Mononuclear cell (primary cell): Measurements from ENCODE around the gene SLAMF1. TPM values are rescaled to one million over a fixed set of nuclear protein-coding genes. Genes with fewer than 3 reads are reported as not detected.
"Not testable (repeated sequence)": the region's sequence is repeated elsewhere in the genome, so short reads cannot be mapped to it uniquely, and the experiment has no call there.

Experiments
- H3K27me3 ChIP-seq: 2 replicates; pipeline ENCODE4 v1.6.0; 2011; ENCODE audit warnings: low read length, control low read depth; ENCODE audit not compliant: insufficient read depth
- H3K4me1 ChIP-seq: 2 replicates; pipeline ENCODE4 v1.5.1; 2011; ENCODE audit warnings: mild to moderate bottlenecking, low read length, control low read depth; ENCODE audit not compliant: insufficient read depth
- H3K4me3 ChIP-seq: 2 replicates; pipeline ENCODE4 v1.5.1; 2011; ENCODE audit warnings: mild to moderate bottlenecking, low read length, moderate library complexity
- H3K9me3 ChIP-seq: 2 replicates; pipeline ENCODE4 v1.5.1; 2011; ENCODE audit warnings: low read depth, mild to moderate bottlenecking, control low read depth, low read length
- total RNA-seq: library from RNA; depleted of rRNA; stranded (reverse); fragments of >200 nt; gene quantifications from one replicate; pipeline ENCODE4 v1.2.3, GENCODE V29; 2012

The SLAMF1 gene
- total RNA-seq, 1 donor = 30.0 TPM

DNA sequence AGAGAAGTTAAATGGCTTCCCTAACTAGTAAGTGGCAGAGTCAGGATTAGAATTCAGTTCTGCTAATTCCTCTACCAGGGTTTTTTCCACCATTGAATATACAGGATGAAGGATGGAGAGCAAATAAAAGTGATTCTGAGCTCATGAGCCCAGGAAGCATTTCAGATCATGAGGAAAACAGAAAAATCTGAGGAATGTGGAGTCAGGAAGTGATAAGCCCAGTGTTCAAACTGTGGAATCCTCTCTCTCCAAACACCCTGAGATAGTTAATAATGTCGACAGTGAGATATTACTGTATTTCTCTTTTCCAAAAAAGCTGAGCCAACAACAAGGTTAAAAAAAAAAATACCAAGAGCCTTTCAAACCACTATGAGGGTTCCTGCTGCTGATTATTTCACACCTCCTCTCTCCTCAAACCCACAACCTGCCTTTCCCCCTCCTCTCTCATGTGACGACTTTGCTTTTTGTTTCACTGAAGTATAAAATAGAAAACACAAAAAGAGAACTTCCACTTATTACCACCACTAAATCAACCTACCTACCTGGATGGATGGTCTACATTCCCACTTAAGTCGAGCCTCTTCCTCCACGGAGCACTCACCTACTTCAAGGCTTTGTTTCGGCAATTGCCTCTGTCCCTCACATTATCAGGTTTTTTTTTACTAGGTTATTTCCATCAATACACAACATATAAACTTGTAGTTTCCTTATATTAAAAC is 8.9 kb downstream of the SLAMF1 start:
- no peaks in the 10 kb centered on the region for H3K9me3 ChIP-seq
- H3K27me3 ChIP-seq = no peaks in the 10 kb centered on the region
- H3K4me1 ChIP-seq = peaks cover 75% of the 10 kb centered on the region
- no peak overlapping the region for H3K4me3 ChIP-seq

DNA sequence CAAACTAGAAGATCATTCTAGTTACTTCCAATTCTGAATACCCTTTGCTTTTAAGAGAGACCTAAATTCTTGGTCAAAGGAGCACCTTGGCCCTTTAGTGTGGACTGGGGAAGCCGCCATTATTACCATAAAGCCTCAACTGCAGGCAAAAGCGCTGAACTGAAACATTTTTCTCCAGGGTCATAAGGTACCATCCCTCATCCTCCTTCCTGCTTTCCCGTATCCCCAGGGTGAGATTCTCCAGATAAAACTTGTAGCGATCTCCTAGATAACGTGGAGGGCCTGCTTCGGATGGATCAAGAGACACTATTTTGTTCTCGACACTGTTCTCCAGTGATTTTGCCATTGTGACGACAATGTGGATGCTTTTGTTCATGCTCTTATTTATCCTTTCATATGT is 9.8 kb downstream of the SLAMF1 start:
- Histone ChIP-seq H3K27me3 (no peaks in the 10 kb centered on the region), H3K9me3 (no peaks in the 10 kb centered on the region), H3K4me3 (no peak overlapping the region), H3K4me1 (peaks cover 73% of the 10 kb centered on the region)

DNA sequence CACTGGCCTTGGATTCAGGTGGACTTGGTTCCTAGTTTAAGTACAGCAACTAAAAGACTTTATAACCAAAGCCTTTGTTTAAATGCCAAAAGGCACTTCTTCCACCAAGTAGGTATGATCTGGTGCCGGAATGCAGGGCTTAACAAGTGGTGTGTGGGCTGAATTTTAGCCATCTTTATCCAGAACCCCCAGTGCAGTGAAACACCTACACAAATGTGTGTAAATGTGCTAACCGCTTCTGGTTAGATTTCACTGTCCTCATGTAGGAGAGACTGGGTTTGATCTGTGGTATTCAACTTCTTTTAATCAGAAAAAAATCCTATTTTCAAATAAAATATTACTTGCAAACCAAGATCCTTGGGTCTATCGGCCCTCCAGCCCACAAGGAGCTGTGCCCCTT is 10.3 kb downstream of the SLAMF1 start:
- no peaks in the 10 kb centered on the region for H3K27me3 ChIP-seq
- peaks cover 73% of the 10 kb centered on the region for H3K4me1 ChIP-seq
- no peaks in the 10 kb centered on the region for H3K9me3 ChIP-seq
- H3K4me3 ChIP-seq = no peak overlapping the region

DNA sequence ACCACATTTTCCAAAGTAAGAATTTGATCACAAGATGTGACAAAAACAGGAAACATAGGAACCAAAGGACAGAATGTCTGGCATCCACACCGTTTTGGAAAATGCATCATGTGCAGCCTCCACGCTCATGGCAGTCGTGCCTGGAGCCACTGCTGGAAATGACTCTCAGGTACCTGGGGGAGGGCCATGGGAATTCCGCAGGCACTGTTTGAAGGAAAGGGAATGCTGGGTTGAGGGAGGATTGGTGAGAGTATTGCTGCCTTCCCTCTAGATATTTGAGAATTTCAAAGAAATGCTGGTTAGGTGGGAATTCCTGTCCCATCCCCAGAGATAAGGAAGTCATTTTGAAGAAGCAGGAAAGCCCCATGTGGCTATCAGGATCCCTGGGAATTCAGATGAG is 10.8 kb downstream of the SLAMF1 start:
- Histone ChIP-seq H3K4me1 (peaks cover 73% of the 10 kb centered on the region), H3K4me3 (no peak overlapping the region), H3K27me3 (no peaks in the 10 kb centered on the region), H3K9me3 (no peaks in the 10 kb centered on the region)

DNA sequence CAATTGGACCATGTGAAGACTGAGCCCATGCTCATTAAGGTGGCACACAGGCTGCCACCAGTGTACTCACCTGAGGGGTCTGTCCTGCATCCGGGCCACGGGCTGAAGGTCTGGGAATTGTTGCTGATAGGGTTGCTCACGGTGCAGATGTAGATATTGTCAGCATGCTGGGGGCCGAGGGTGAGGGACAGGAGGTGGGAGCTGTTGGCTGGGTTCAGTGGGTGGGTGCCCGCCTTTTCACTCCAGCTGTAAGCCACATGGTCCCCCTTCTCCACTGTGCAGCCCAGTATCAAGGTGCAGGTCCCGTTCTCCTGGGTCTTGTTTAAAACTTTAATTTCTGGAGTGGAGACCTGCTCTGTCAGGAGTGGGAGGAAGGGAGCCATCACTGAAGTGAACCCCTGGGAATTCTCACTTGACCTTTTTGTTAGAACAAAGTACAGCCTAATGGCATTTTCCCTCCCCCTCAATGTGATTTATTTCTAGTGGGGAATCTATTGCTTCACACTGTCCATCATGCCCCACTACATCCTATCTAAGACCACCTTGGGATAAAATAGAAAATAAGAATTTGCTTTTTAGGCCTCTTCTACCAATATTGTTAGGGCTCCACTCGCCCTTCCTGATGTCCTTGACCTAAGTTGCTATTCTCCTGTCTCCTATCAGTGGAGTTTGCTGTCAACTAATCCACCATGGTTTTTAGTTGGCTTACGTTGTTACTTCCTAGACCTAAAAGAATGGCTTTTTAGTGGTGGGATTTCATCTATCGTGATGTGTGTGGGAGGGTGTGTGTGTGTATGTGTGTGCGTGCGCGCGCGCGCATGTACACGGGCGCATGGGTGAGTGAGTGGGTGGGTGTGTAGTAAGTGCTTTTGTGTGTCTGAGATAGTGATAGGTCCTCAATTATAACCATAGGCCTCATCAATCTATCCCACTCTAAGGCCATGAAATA is 12.0 kb downstream of the SLAMF1 start:
- Histone ChIP-seq H3K27me3 (no peaks in the 10 kb centered on the region), H3K4me3 (no peak overlapping the region), H3K9me3 (no peaks in the 10 kb centered on the region), H3K4me1 (peaks cover 75% of the 10 kb centered on the region)

DNA sequence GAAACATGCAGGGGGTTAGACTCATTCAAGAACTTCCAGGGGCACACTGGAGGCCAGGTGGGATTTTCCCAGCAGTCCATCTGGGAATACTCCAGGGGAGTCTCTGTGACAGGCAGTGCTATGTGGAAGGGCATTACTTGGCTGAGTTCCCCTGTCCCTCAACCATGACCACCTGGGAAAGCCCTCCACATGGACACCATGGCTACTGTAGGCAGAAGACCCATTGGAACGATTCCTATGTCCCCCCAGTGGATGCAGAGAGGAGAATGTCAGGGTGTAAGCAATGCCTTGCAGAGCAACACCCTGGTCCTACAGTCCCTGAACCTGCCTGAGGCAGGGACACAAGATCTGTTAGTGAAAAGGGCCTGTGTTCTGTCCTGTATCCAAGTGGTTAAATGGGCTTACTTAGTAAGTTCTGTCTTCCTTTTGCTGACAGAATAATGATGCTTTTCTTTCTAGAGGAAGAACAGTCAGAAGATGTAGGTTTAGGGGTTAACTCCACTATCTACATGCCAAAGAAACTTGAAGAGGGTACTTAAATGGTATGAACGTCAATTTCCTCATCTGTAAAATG is 13.4 kb downstream of the SLAMF1 start:
- Histone ChIP-seq H3K27me3 (no peaks in the 10 kb centered on the region), H3K4me1 (peaks cover 75% of the 10 kb centered on the region), H3K9me3 (no peaks in the 10 kb centered on the region), H3K4me3 (no peak overlapping the region)

DNA sequence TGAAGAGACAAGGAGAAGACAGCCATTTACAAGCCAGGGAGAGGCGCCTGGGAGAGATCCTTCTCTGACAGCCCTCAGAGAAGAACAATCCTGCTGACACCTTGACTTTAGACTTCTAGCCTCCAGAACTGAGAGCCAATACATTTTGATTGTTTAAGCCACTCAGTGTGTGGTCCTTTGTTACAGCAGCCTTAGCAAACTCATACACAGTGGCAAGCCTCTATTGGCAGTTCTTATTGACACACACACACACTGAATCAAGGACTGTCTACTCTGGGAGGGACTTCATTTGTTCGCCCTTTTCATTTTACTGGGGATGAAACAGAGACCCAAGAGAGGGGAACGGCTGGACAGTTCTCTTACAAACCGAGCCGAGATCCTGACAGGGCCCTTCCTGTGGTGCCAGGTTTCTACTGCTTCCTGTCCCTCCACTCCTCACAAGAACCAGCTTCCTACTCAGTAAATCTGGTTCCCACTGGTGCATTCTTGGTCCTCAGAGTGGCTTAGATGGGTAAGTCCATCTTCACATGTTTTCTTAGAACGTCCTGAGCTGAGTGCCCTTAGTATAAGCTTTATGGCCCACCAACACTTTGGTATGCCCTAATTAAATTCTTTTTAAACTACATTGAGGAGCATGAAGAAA is 14.7 kb downstream of the SLAMF1 start:
- no peaks in the 10 kb centered on the region for H3K27me3 ChIP-seq
- peaks cover 75% of the 10 kb centered on the region for H3K4me1 ChIP-seq
- H3K9me3 ChIP-seq = no peaks in the 10 kb centered on the region
- H3K4me3 ChIP-seq = no peak overlapping the region

DNA sequence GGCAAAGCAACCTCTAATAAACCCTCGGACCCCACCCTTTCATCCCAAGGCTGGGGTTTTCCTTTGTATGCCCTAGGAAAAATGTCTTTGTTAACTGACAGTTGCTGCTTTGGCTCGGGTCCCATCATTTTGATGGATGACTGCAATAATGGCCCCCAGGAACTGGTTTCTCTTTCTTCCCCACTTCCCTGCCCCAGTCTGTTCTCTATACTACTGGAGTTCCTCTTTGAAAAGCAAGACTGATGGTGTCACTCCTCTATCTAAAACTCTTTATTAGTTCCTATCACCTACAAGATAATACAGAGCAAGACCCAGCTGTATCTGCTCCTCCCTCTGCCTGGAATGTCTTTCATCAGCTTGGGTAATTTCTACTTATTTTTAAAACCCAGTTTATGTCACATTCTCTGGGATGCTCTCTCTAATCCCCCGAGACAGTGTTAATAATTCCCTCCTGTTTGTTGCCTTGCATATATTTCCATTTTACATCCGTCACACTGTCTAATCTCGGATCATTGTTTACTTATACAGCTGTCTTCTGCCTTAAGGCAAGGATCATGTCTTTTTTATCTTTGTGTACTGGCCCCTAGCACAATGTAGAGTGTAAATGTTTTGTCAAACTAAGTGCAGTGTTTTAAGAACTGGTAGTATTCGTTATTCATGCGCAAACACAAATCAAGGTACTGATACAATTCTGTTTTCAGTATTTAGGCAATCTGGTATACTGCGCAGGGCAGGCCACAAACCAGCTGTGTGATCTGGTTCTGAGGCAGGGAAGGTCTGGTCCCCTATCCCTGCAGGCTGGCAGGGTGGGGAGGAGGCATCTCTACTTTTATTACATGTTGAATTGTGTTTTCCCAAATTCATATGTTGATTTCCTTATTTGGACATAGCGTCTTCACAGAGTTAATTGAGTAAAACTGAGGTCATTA is 16.1 kb downstream of the SLAMF1 start:
- H3K27me3 ChIP-seq = no peaks in the 10 kb centered on the region
- no peaks in the 10 kb centered on the region for H3K9me3 ChIP-seq
- H3K4me3 ChIP-seq = no peak overlapping the region
- H3K4me1 ChIP-seq = peaks cover 75% of the 10 kb centered on the region

DNA sequence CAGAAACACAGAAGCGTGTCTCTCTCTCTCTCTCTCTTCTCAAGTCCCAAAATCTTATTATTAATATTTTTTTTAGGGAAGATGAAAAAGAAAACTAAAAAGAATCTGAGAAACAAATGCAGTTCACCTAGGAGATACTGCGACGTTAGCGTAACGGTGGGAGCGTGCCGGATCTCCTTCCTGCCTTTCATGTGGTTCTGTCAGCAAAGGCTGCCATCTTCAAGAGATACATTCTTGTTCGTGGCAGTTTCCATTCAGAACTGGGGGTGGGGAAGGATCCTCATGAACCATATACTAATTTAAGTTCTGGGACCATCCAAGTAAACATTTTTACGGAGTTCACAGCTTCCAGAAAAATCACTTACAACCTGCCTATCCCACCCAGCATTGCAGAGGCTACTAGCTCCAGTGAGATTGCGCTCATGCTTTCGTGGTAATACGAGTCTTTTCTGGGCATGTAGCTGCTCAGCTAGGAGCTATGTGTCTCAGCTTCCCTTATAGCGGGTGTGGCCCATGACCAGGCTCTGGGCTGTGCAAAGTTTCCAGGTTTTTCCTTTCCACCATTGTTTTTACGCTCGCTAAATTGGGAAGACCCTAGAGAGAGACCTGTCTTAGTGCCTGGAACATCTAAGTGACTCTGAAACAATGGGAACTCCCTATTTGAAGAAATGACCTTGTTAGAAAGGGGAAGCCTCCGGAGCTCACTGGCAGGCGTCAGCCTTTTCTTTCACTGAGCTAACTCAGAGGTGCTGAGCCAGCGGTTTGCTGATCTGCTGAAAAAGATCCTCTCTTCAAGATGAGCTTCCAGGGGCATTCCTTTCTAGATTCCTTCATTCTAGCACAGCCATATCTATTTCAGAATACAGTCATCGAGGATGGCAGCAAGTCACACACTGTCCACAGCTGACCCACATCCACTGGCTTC is 17.3 kb downstream of the SLAMF1 start:
- Histone ChIP-seq H3K27me3 (no peaks in the 10 kb centered on the region), H3K4me3 (no peak overlapping the region), H3K4me1 (peaks cover 84% of the 10 kb centered on the region), H3K9me3 (no peaks in the 10 kb centered on the region)

DNA sequence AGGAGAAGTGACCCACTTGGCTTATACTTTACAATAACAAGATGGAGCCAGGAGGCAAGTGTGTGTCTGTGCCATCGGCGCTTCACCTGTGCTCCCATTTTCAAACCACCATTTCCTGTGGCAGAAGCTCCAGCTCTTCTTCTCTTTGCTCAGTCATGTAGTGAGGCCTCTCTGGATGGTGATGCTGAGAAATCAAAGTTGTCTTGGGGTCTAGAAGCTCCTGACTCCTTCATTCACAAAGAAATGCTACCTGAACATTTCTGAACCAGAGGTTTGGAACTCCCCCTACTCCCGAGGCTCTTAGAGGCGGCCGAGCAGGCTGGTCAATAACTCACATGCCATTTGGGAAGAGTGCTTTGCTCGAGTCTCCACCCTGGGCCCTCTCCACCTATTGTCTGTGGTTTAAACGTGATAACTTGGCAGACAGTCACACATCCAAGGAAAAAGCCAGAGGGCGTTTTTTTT is 18.0 kb downstream of the SLAMF1 start:
- H3K27me3 ChIP-seq = no peaks in the 10 kb centered on the region
- H3K4me3 ChIP-seq = no peak overlapping the region
- no peaks in the 10 kb centered on the region for H3K9me3 ChIP-seq
- H3K4me1 ChIP-seq = peaks cover 90% of the 10 kb centered on the region

DNA sequence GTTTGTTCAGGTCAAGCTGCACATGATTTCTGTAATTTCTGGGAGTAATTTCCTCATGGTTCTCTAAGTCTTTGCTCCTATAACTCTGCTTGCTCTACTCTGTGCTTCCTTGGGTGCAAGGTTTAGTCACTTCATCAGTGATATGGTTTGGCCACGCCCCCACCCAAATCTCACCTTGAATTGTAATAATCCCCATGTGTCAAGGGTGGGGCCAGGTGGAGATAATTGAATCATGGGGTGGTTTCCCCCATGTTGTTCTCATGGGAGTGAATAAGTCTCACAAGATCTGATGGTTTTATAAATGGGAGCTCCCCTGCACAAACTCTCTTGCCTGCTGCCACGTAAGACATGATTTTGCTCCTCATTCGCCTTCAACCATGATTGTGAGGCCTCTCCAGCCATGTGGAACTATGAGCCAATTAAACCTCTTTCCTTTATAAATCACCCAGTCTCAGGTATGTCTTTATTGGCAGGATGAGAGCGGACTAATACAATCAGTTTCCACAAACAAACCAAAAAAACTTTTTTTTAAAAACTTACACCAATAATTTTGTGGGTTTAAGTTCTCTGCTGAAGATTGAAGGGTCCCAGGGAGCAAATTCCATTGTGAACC is 19.1 kb downstream of the SLAMF1 start:
- H3K9me3 ChIP-seq, H3K4me3 ChIP-seq, H3K27me3 ChIP-seq: not testable (repeated sequence)
- H3K4me1 ChIP-seq = peaks cover 92% of the 10 kb centered on the region

DNA sequence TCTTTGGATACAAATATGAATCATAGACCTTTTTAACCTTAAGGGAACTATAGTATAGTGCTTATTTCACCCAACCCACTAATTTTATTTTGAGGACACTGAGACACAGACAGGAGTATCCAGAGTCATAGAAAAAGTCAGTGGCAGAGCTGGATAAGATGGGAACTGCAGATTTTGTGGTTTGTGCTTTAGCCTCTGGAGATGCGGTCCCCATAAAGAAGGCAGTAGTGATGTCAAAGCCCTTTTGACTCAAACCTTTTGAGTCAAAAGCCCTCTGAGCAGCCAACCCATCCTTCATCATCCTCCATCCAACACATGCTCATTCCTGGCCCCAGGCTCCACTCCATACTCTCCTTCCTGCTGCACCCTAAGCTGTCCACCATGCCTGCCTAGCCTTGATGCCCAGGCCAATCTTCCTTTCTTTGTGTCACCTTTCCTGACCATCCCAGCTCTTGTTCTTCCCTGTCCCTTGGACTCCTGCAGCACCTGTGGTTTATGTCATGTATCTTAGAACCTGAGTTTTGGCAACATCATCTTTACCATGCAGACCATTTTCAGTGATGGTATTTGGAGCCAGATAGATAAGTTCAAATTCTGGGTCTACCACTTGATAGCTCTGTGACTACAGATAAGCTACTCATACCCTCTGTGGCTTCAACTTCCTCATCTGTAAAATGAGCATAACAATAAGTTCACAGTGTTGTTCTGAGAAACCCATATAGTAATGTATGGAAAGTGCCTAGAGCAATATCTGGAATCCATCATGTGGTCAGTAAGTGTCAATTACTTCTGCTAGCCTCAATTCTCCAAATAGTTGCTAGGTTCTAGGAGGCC is 20.1 kb downstream of the SLAMF1 start:
- no peaks in the 10 kb centered on the region for H3K27me3 ChIP-seq
- H3K4me1 ChIP-seq = peaks cover 90% of the 10 kb centered on the region
- H3K9me3 ChIP-seq = no peaks in the 10 kb centered on the region
- H3K4me3 ChIP-seq = no peak overlapping the region
